Ishikawa (cell line): Measurements from ENCODE around the gene CACNA2D3.

Source experiments
- CEBPB ChIP-seq: IDR thresholded peaks from 2 replicates; pipeline ENCODE4 v1.6.1; 2012
- CREB1 ChIP-seq: IDR thresholded peaks from 2 replicates; pipeline ENCODE4 v1.6.1; 2012; ENCODE audit warnings: low read depth
- EGR1 ChIP-seq: IDR thresholded peaks from 2 replicates; pipeline ENCODE4 v1.6.1; 2012
- EP300 ChIP-seq: IDR thresholded peaks from 2 replicates; pipeline ENCODE4 v1.6.1; 2012; ENCODE audit warnings: borderline replicate concordance
- FOXM1 ChIP-seq: IDR thresholded peaks from 2 replicates; pipeline ENCODE4 v1.6.1; 2012; ENCODE audit warnings: low read depth, borderline replicate concordance
- NFIC ChIP-seq: IDR thresholded peaks from 2 replicates; pipeline ENCODE4 v1.6.1; 2012
- RAD21 ChIP-seq: IDR thresholded peaks from 2 replicates; pipeline ENCODE4 v1.6.1; 2012; ENCODE audit warnings: low read depth
- TAF1 ChIP-seq: IDR thresholded peaks from 2 replicates; pipeline ENCODE4 v1.6.1; 2012; ENCODE audit warnings: low read depth, mild to moderate bottlenecking
- TCF12 ChIP-seq: IDR thresholded peaks from 2 replicates; pipeline ENCODE4 v1.6.1; 2012; ENCODE audit warnings: low read depth
- TEAD4 ChIP-seq: IDR thresholded peaks from 2 replicates; pipeline ENCODE4 v1.6.1; 2012
- YY1 ChIP-seq: IDR thresholded peaks from 2 replicates; pipeline ENCODE4 v1.6.1; 2012; ENCODE audit warnings: low read depth
- ZBTB7A ChIP-seq: IDR thresholded peaks from 2 replicates; pipeline ENCODE4 v1.6.1; 2012; ENCODE audit warnings: low read depth
- TF ChIP-seq, protein P1 (sequence below): IDR thresholded peaks from 2 replicates; pipeline ENCODE4 v1.6.1; 2012
- TF ChIP-seq, protein P2 (sequence below): IDR thresholded peaks from 2 replicates; pipeline ENCODE4 v1.6.1; 2012
- TF ChIP-seq, protein P3 (sequence below): IDR thresholded peaks from 2 replicates; pipeline ENCODE4 v1.6.1; 2012; ENCODE audit warnings: low read depth, mild to moderate bottlenecking

The CACNA2D3 gene

DNA sequence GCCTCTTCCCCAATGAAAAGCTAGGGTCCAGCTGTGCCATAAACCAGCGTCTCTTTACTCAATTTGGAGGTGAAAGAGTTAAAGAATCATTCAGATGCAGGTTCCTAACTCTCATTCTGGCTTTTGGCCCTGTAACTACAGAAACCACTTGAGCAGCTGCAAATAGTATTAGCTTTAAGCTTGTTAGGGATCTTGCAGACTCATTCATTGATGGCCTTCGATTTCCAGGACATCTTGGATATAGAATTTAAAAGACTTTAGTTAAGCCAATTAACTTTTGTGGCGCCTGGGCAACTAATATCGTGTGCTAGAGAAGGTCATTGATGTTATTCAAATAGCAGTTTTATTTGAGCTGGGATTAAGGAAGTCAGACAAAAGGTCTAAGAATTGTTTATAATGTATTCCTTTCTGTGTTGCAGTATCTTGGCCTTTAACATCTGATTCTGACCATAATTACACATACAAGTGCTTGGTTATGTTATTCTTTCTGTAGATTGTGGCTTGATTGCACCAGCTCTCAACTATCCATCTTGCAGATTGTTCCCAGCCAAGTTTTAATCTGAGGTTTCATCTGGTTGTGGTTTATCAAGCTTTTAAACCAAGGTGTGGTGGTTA lies 185.3 kb downstream of the CACNA2D3 start:
- TF ChIP-seq, protein P1, sequence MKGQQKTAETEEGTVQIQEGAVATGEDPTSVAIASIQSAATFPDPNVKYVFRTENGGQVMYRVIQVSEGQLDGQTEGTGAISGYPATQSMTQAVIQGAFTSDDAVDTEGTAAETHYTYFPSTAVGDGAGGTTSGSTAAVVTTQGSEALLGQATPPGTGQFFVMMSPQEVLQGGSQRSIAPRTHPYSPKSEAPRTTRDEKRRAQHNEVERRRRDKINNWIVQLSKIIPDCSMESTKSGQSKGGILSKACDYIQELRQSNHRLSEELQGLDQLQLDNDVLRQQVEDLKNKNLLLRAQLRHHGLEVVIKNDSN: no peak
- TF ChIP-seq NFIC: no peak
- no peak for TF ChIP-seq RAD21
- TF ChIP-seq, protein P2, sequence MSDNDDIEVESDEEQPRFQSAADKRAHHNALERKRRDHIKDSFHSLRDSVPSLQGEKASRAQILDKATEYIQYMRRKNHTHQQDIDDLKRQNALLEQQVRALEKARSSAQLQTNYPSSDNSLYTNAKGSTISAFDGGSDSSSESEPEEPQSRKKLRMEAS: no peak
- no peak for TF ChIP-seq TAF1
- TF ChIP-seq, protein P3, sequence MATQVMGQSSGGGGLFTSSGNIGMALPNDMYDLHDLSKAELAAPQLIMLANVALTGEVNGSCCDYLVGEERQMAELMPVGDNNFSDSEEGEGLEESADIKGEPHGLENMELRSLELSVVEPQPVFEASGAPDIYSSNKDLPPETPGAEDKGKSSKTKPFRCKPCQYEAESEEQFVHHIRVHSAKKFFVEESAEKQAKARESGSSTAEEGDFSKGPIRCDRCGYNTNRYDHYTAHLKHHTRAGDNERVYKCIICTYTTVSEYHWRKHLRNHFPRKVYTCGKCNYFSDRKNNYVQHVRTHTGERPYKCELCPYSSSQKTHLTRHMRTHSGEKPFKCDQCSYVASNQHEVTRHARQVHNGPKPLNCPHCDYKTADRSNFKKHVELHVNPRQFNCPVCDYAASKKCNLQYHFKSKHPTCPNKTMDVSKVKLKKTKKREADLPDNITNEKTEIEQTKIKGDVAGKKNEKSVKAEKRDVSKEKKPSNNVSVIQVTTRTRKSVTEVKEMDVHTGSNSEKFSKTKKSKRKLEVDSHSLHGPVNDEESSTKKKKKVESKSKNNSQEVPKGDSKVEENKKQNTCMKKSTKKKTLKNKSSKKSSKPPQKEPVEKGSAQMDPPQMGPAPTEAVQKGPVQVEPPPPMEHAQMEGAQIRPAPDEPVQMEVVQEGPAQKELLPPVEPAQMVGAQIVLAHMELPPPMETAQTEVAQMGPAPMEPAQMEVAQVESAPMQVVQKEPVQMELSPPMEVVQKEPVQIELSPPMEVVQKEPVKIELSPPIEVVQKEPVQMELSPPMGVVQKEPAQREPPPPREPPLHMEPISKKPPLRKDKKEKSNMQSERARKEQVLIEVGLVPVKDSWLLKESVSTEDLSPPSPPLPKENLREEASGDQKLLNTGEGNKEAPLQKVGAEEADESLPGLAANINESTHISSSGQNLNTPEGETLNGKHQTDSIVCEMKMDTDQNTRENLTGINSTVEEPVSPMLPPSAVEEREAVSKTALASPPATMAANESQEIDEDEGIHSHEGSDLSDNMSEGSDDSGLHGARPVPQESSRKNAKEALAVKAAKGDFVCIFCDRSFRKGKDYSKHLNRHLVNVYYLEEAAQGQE: no peak
- TF ChIP-seq CEBPB: no peak
- no peak for TF ChIP-seq TCF12
- TF ChIP-seq TEAD4: no peak
- no peak for TF ChIP-seq EGR1

DNA sequence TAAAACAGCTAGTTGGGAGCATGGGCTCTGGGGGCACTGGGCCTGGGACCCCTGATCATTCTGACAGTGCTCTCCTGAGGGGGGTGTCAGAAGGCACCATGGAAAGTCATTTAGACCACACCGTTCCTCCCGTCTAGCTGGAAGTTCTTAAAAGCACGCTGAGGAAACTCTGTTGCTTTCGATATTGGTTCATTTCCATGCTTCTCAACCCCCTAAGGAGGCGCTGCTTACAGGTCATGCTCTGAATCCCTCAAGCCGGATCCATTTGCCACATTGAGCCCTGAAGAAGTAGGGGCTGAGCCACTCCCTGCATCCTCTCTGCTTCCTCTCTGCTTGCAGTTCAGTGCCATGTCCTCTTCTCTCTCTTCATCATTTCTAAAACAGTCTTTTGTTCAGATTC lies 187.2 kb downstream of the CACNA2D3 start:
- TF ChIP-seq YY1 (no peak), TAF1 (no peak), FOXM1 (no peak), TCF12 (no peak)
- TF ChIP-seq, protein P2: no peak
- TF ChIP-seq, protein P1: no peak

DNA sequence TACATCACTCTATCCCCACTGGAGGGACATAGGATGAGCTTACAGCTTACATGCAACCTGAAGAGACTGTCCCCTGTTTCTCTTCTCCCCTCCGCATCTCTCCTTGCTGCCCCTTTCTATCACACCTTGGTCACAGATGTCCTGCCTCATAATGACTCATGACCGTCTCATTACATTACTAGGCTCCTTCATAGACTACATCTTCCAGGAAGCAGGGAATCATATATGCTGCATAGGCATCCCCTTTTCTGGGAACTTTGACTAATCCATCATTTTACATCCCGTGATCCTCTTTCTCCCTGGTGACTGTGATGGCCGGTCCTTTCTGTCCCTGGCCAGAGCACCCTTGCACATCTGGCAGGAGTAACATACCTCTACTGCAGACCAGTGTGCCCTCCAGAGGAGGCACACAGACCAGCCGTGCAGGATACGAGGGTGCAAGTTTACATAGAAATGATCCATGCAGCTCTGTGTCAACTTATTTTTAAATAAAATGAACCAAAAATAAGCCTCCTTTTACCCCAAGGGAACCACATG lies 188.9 kb downstream of the CACNA2D3 start:
- TF ChIP-seq ZBTB7A: no peak
- no peak for TF ChIP-seq CEBPB
- TF ChIP-seq, protein P1: no peak
- TF ChIP-seq RAD21: no peak

DNA sequence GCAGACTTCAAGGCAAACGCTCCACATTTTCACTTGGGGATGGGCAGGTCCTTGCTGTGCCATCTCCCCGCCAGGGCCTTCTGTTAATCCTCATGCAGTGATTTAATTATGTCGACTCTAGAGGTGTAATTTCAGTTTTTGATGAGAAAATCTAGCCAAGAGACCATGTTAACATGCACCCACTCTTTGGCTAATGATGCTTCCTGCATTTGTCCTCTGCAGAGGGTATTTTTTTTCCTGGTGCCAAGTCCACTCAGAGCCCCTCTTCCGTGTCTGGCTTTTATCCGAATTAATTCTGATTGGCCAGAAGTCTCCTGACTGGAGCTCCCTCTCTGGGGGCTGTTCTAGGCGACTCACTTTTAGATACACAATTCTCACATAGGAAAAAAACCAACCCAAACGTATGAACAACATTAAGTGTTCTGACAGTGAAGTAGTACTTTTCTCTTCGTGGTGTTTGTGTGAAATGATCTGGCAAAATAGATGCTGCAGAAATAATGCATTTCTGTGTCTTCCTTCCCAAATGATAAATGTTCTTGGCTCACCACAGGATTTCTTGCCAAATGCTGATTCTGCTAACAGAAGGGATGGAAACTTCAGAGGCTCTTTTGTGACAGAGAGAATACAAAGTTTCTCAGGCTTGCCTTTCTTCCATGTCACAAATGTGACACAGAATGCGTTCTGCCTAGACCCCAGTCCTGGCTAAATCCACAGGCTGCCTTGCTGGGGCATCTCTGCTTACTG lies 190.0 kb downstream of the CACNA2D3 start:
- TF ChIP-seq YY1: no peak
- no peak for TF ChIP-seq CREB1
- no peak for TF ChIP-seq EP300
- no peak for TF ChIP-seq TCF12
- no peak for TF ChIP-seq ZBTB7A
- no peak for TF ChIP-seq TAF1
- no peak for TF ChIP-seq NFIC
- TF ChIP-seq CEBPB: no peak
- TF ChIP-seq FOXM1: no peak
- TF ChIP-seq, protein P2: no peak
- no peak for TF ChIP-seq RAD21
- TF ChIP-seq TEAD4: no peak
- TF ChIP-seq, protein P1: no peak
- TF ChIP-seq, protein P3: no peak

DNA sequence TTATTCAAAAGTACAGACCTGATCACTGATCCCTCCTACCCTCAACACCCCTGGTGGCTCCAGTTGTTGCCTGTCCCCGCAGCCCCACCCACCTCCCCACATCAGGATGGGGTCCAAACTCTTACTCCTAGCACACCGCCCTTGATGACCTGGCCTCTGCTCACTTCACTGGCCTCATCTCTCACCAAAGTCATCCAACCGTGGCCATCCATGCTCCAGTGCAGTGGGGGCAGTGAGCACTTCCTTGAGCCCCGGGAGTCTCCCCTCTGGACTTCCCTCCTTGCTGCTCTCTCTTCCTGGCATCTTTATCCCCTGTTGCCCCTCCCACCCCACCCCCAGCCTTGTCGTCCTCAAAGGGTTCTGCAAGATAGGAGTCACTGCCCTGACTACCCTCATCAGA lies 191.1 kb downstream of the CACNA2D3 start:
- no peak for TF ChIP-seq ZBTB7A
- TF ChIP-seq, protein P2: no peak
- no peak for TF ChIP-seq CREB1
- no peak for TF ChIP-seq CEBPB
- TF ChIP-seq TEAD4: no peak
- TF ChIP-seq FOXM1: no peak
- no peak for TF ChIP-seq EP300
- TF ChIP-seq TCF12: no peak
- no peak for TF ChIP-seq YY1
- no peak for TF ChIP-seq RAD21
- TF ChIP-seq, protein P3: no peak
- TF ChIP-seq TAF1: no peak
- TF ChIP-seq EGR1: no peak
- TF ChIP-seq, protein P1: no peak
- no peak for TF ChIP-seq NFIC
